ENCODE data around the gene MYL10.

The MYL10 gene

GRCh38 chr7:101567230-101567629, 61.9 kb downstream of the MYL10 start:
- in situ Hi-C loops (cut with HindIII; ENCODE audit: low sequenced_read_pairs), result no loop called here
- TF ChIP-seq, protein P1, sequence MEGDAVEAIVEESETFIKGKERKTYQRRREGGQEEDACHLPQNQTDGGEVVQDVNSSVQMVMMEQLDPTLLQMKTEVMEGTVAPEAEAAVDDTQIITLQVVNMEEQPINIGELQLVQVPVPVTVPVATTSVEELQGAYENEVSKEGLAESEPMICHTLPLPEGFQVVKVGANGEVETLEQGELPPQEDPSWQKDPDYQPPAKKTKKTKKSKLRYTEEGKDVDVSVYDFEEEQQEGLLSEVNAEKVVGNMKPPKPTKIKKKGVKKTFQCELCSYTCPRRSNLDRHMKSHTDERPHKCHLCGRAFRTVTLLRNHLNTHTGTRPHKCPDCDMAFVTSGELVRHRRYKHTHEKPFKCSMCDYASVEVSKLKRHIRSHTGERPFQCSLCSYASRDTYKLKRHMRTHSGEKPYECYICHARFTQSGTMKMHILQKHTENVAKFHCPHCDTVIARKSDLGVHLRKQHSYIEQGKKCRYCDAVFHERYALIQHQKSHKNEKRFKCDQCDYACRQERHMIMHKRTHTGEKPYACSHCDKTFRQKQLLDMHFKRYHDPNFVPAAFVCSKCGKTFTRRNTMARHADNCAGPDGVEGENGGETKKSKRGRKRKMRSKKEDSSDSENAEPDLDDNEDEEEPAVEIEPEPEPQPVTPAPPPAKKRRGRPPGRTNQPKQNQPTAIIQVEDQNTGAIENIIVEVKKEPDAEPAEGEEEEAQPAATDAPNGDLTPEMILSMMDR (IDR thresholded peaks at IDR 0.05; ENCODE audit: low read depth, low read length), result no peak
- no peak overlapping the region for H3K4me3 ChIP-seq (ENCODE audit: low read depth, low read length)
- no peak for DNase-seq (ENCODE audit: low read depth, low spot score)

DNA sequence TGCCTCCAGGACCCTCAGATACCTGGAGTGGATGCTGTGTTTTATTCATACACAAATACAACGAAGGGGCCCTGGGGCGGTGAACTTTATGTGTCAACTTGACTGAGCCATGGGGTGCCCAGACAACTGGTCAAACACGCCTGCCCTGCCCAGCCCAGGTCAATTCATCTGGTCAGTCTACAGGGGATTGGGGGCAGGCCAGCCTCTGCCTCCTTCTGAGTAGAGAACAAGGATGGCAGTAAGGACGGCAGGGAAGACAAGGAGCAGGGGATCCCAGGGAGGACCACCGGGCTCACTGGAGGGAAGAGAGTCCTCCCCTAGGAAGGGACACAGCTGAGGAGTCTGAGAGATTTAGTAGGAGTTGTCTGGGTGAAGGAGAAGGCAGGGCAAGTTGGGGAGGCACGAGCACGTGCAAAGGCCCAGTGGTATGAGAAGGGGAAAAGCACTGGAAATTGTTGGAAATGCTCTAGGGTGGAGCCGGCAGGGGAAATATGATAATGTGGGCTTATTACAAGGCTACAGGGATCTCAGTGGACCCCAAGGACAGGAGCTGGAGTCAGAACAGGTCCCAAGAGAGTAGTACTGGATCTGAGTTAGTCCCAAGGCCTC, 63.4 kb downstream of the MYL10 start:
- in situ Hi-C loops (cut with HindIII; ENCODE audit: low sequenced_read_pairs), result no loop called here
- TF ChIP-seq, protein P1 (IDR thresholded peaks at IDR 0.05; ENCODE audit: low read depth, low read length), result no peak
- no peak overlapping the region for H3K4me3 ChIP-seq (ENCODE audit: low read depth, low read length)
- no peak for DNase-seq (ENCODE audit: low read depth, low spot score)

DNA sequence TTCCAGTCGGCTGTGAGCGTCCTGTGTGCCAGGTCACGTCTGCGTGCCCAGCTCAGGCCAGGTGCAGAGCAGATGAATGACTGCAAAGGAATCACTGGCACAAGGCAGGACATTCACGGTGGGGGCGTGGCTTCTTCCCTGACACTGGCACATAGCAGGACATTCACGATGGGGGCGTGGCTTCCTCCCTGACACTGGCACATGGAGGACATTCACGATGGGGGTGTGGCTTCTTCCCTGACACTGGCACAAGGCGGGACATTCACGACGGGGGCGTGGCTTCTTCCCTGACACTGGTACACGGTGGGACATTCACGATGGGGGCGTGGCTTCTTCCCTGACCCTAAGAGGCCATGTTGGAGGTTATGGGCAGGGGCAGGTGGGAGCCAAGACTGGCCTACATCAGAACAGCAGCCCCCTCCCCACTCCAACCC, 64.3 kb downstream of the MYL10 start:
- DNase-seq (ENCODE audit: low read depth, low spot score), result no peak
- TF ChIP-seq, protein P1 (IDR thresholded peaks at IDR 0.05; ENCODE audit: low read depth, low read length), result no peak
- in situ Hi-C loops (cut with HindIII; ENCODE audit: low sequenced_read_pairs), result no loop called here
- H3K4me3 ChIP-seq (ENCODE audit: low read depth, low read length), result no peak overlapping the region

- in situ Hi-C loops (cut with HindIII; ENCODE audit: low sequenced_read_pairs), result no loop called here
- DNase-seq (ENCODE audit: low read depth, low spot score), result no peak
- TF ChIP-seq, protein P1 (IDR thresholded peaks at IDR 0.05; ENCODE audit: low read depth, low read length), result no peak
- H3K4me3 ChIP-seq (ENCODE audit: low read depth, low read length), result no peak overlapping the region
Observed at GRCh38 chr7:101563943-101564777, 64.9 kb downstream of the MYL10 start.

Measured in astrocyte of the spinal cord (primary cell).